Activated naive CD8-positive, alpha-beta T cell treated with anti-CD3 and anti-CD28 coated beads, Interleukin-2, amount 50 U/mL, for 24 hours (primary cell): ENCODE data around the gene C12orf75.

ENCODE experiments used
- ATAC-seq: fragments of 150-1000 bp; cut with Tn5 transposase; one replicate; pipeline ENCODE4 v1.10.0; 2021
- DNase-seq: peaks from one replicate; pipeline ENCODE4 v3.0.0; 2021
- H3K27ac Mint-ChIP-seq: one replicate; pipeline ENCODE4 v1.8.0; 2021; ENCODE audit warnings: mild to moderate bottlenecking, mixed read lengths
- H3K27me3 Mint-ChIP-seq: one replicate; pipeline ENCODE4 v1.8.0; 2021; ENCODE audit warnings: mixed read lengths
- H3K36me3 Mint-ChIP-seq: one replicate; pipeline ENCODE4 v1.8.0; 2021; ENCODE audit warnings: low read depth, mixed read lengths
- H3K4me1 Mint-ChIP-seq: one replicate; pipeline ENCODE4 v1.8.0; 2021; ENCODE audit warnings: mixed read lengths
- H3K4me3 Mint-ChIP-seq: one replicate; pipeline ENCODE4 v1.8.0; 2021; ENCODE audit warnings: mild to moderate bottlenecking, moderate library complexity, mixed read lengths
- H3K9me3 Mint-ChIP-seq: one replicate; pipeline ENCODE4 v1.8.0; 2021; ENCODE audit warnings: mixed read lengths

C12orf75 gene

GRCh38 chr12:105358789-105359188 lies 28.3 kb downstream of the C12orf75 start:
- Mint-ChIP-seq H3K9me3 (no peaks in the 10 kb centered on the region), H3K4me3 (no peak overlapping the region), H3K27ac (no peak overlapping the region), H3K4me1 (peaks cover 23% of the 10 kb centered on the region), H3K36me3 (peaks cover 4% of the 10 kb centered on the region), H3K27me3 (no peaks in the 10 kb centered on the region)
- ATAC-seq, result no peak
- DNase-seq, result no peak

- ATAC-seq, result no peak
Observed at GRCh38 chr12:105359856-105360255, 29.4 kb downstream of the C12orf75 start.

GRCh38 chr12:105363890-105364289 lies 33.4 kb downstream of the C12orf75 start:
- H3K36me3 Mint-ChIP-seq, result no peaks in the 10 kb centered on the region
- no peak for ATAC-seq
- H3K27me3 Mint-ChIP-seq, result no peaks in the 10 kb centered on the region

More at GRCh38 chr12:105359856-105360255, 29.4 kb downstream of the C12orf75 start:
- no peak overlapping the region for H3K4me3 Mint-ChIP-seq
- no peaks in the 10 kb centered on the region for H3K27me3 Mint-ChIP-seq
- DNase-seq, result no peak
- H3K9me3 Mint-ChIP-seq, result no peaks in the 10 kb centered on the region
- H3K4me1 Mint-ChIP-seq, result peaks cover 23% of the 10 kb centered on the region
- H3K27ac Mint-ChIP-seq, result peak overlapping the region; percentile 2
- H3K36me3 Mint-ChIP-seq, result peaks cover 2% of the 10 kb centered on the region

GRCh38 chr12:105365231-105365630 lies 34.7 kb downstream of the C12orf75 start:
- Mint-ChIP-seq H3K36me3 (no peaks in the 10 kb centered on the region), H3K27ac (no peak overlapping the region), H3K4me3 (no peak overlapping the region), H3K4me1 (peaks cover 2% of the 10 kb centered on the region), H3K9me3 (no peaks in the 10 kb centered on the region), H3K27me3 (no peaks in the 10 kb centered on the region)
- DNase-seq (no peak), ATAC-seq (no peak)

More at GRCh38 chr12:105363890-105364289, 33.4 kb downstream of the C12orf75 start:
- no peaks in the 10 kb centered on the region for H3K9me3 Mint-ChIP-seq
- peaks cover 4% of the 10 kb centered on the region for H3K4me1 Mint-ChIP-seq
- no peak for DNase-seq
- H3K27ac Mint-ChIP-seq, result no peak overlapping the region
- no peak overlapping the region for H3K4me3 Mint-ChIP-seq

DNA sequence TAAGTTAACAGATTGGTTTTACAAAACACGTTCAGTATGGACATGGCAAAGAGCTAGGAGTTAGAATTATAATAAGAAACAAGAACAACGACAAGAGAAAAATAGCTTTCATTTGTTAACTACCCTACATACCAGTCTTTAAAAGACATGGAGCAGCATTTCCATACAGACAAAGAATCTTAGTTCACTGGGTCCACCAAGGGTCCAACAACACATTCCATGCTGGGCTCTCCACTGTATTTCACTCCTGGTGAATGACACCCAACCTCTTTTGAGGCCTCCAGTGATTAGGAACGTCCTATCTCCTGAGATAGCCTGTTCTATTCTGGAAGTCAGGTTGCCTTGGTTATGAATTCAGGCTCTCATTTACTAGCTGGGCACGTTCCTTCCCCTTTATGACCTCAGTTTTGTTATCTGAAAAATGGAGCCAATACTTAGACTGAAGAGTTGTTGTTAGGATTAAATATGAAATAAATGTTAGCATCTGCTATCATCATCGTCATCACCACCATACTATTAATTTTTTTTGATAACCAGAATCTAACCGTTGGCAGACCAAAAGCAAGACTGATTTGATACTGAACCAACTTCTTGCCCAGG lies 37.7 kb downstream of the C12orf75 start:
- Mint-ChIP-seq H3K4me1 (peaks cover 2% of the 10 kb centered on the region), H3K27ac (no peak overlapping the region), H3K9me3 (no peaks in the 10 kb centered on the region), H3K4me3 (no peak overlapping the region), H3K36me3 (peaks cover 7% of the 10 kb centered on the region), H3K27me3 (no peaks in the 10 kb centered on the region)
- no peak for ATAC-seq
- DNase-seq, result no peak

GRCh38 chr12:105369014-105369413 lies 38.5 kb downstream of the C12orf75 start:
- no peaks in the 10 kb centered on the region for H3K9me3 Mint-ChIP-seq
- peaks cover 7% of the 10 kb centered on the region for H3K36me3 Mint-ChIP-seq
- no peaks in the 10 kb centered on the region for H3K27me3 Mint-ChIP-seq
- ATAC-seq (peak; percentile 59), DNase-seq (no peak)
- peaks cover 2% of the 10 kb centered on the region for H3K4me1 Mint-ChIP-seq
- H3K27ac Mint-ChIP-seq, result no peak overlapping the region
- no peak overlapping the region for H3K4me3 Mint-ChIP-seq

- Mint-ChIP-seq H3K4me3 (no peak overlapping the region), H3K27me3 (no peaks in the 10 kb centered on the region), H3K27ac (no peak overlapping the region), H3K36me3 (peaks cover 7% of the 10 kb centered on the region), H3K4me1 (no peaks in the 10 kb centered on the region), H3K9me3 (no peaks in the 10 kb centered on the region)
- DNase-seq (no peak), ATAC-seq (no peak)
Observed at GRCh38 chr12:105374303-105374702, 43.8 kb downstream of the C12orf75 start.

DNA sequence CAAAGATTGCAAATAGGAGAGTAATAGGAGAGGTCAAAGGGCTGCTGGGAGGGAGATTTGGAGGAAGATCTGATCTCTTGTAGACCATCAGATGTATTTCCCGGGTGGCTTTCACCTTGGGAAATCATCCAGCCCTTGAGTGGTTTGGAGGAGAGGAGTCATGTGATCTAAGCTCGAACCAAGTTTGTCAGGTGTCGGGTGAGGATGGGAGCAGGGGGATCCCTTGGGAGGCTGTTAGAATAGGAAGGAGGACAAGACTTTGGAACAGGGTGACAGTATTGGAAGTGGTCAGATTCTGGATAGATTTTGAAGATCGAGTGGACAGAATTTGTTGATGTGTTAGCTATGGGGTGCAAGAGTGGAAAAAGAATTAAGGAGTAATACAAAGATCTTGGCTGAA lies 46.6 kb downstream of the C12orf75 start:
- no peak for DNase-seq

DNA sequence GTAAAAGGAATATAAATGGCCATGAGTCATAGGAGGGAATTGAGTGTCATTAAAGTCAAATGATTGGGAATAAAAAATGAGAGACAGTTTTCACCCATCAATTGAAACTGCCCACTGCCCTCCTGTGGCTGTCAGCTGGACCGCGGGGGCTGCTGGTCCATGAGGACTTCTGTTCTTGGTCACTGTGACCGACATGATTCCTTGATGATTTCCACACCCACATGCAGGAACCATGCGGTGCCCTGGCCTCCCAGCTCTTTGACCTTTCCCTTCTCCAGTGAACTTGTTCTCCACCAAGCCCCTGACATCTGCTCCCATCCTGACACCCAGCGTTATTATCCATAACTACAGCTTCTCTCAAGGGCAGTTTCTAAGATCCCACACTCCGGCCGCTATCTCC lies 48.4 kb downstream of the C12orf75 start:
- H3K36me3 Mint-ChIP-seq, result no peaks in the 10 kb centered on the region
- H3K27me3 Mint-ChIP-seq, result no peaks in the 10 kb centered on the region
- H3K9me3 Mint-ChIP-seq, result no peaks in the 10 kb centered on the region
- no peak overlapping the region for H3K27ac Mint-ChIP-seq
- ATAC-seq (no peak), DNase-seq (no peak)
- H3K4me3 Mint-ChIP-seq, result no peak overlapping the region
- no peaks in the 10 kb centered on the region for H3K4me1 Mint-ChIP-seq

More for the DNA sequence above, 46.6 kb downstream of the C12orf75 start:
- Mint-ChIP-seq H3K27me3 (no peaks in the 10 kb centered on the region), H3K4me1 (no peaks in the 10 kb centered on the region), H3K4me3 (no peak overlapping the region), H3K9me3 (no peaks in the 10 kb centered on the region), H3K36me3 (peaks cover 1% of the 10 kb centered on the region), H3K27ac (no peak overlapping the region)
- ATAC-seq, result no peak

GRCh38 chr12:105382771-105383622 lies 52.5 kb downstream of the C12orf75 start:
- DNase-seq (peak; percentile 5), ATAC-seq (peak; percentile 59)
- Mint-ChIP-seq H3K4me1 (no peaks in the 10 kb centered on the region), H3K4me3 (no peak overlapping the region), H3K27ac (no peak overlapping the region), H3K27me3 (no peaks in the 10 kb centered on the region), H3K36me3 (no peaks in the 10 kb centered on the region), H3K9me3 (no peaks in the 10 kb centered on the region)

DNA sequence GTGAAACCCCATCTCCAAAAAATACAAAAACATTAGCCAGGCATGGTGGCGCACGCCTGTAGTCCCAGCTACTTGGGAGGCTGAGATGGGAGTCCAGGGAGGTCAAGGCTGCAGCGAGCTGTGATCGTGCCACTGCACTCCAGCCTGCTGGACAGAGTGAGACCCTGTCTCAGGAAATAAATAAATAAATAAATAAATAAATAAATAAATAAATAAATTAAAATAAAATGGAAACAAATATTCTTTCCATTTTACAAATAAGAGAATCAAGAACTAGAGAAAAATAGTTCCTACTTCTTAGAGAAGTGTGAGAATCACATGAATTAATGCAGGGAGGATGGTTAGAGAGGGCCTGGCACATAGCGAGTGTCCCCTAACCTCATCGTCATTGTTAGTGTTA lies 53.7 kb downstream of the C12orf75 start:
- DNase-seq (no peak), ATAC-seq (no peak)
- Mint-ChIP-seq H3K4me3 (no peak overlapping the region), H3K27me3 (no peaks in the 10 kb centered on the region), H3K27ac (no peak overlapping the region), H3K4me1 (no peaks in the 10 kb centered on the region), H3K36me3 (no peaks in the 10 kb centered on the region), H3K9me3 (no peaks in the 10 kb centered on the region)

GRCh38 chr12:105384916-105385535 lies 54.5 kb downstream of the C12orf75 start:
- ATAC-seq (no peak), DNase-seq (no peak)
- H3K9me3 Mint-ChIP-seq, result no peaks in the 10 kb centered on the region
- no peak overlapping the region for H3K27ac Mint-ChIP-seq
- H3K4me1 Mint-ChIP-seq, result no peaks in the 10 kb centered on the region
- no peak overlapping the region for H3K4me3 Mint-ChIP-seq
- H3K36me3 Mint-ChIP-seq, result no peaks in the 10 kb centered on the region
- no peaks in the 10 kb centered on the region for H3K27me3 Mint-ChIP-seq

- Mint-ChIP-seq H3K27ac (no peak overlapping the region), H3K4me3 (no peak overlapping the region), H3K9me3 (no peaks in the 10 kb centered on the region), H3K36me3 (no peaks in the 10 kb centered on the region), H3K4me1 (no peaks in the 10 kb centered on the region), H3K27me3 (no peaks in the 10 kb centered on the region)
- no peak for DNase-seq
- no peak for ATAC-seq
Observed at GRCh38 chr12:105386431-105386830, 55.9 kb downstream of the C12orf75 start.

- Mint-ChIP-seq H3K27me3 (peaks cover 2% of the 10 kb centered on the region), H3K9me3 (no peaks in the 10 kb centered on the region), H3K36me3 (no peaks in the 10 kb centered on the region), H3K4me1 (no peaks in the 10 kb centered on the region), H3K27ac (no peak overlapping the region), H3K4me3 (no peak overlapping the region)
- ATAC-seq, result no peak
- DNase-seq, result no peak
Observed at GRCh38 chr12:105391231-105391630, 60.7 kb downstream of the C12orf75 start.

DNA sequence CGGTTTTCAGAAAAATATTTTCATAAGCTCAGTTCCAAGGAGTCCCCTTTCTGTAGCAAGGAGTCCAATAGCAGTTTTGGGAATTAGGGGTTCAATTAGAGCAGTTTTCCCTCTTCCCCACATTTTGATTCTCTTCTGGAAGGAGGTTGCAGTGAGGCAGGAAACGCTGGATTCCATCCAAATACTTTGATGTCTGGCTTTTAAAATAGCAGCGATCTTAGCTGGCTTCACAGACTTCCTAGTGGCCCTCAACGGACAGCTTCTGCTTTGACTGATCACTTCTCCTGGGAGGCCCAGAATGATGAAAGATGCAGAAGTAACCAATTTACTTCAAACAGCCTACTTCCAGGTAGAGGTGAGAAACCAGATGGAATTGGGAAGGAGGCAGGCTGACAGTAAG lies 63.1 kb downstream of the C12orf75 start:
- peaks cover 7% of the 10 kb centered on the region for H3K9me3 Mint-ChIP-seq
- H3K36me3 Mint-ChIP-seq, result peaks cover 4% of the 10 kb centered on the region
- no peak overlapping the region for H3K27ac Mint-ChIP-seq
- H3K4me1 Mint-ChIP-seq, result no peaks in the 10 kb centered on the region
- H3K4me3 Mint-ChIP-seq, result no peak overlapping the region
- DNase-seq, result no peak
- ATAC-seq, result no peak
- H3K27me3 Mint-ChIP-seq, result peaks cover 2% of the 10 kb centered on the region
